Measurements from ENCODE around the gene PRMT1. TPM values are rescaled to one million over a fixed set of nuclear protein-coding genes. Genes with fewer than 3 reads are reported as not detected.
A peak's percentile ranks its signal among the peaks of the same experiment; 100 is the strongest.

The PRMT1 gene
- total and polyA plus RNA-seq, 2 of the 13 experiments (the other 11 are each of a cell fraction or from before 2014, with no cell fraction given): 324 to 374 TPM

GRCh38 chr19:49640113-49640898, 36.8 kb upstream of the PRMT1 start, which contains the start of gene RRAS (continued):
- TF ChIP-seq SMARCC2 (IDR thresholded peaks at IDR 0.05): no peak
- TF ChIP-seq RBM22 (optimal IDR thresholded peaks at IDR 0.05; ENCODE audit: low read length): no peak
- TF ChIP-seq, protein P1, sequence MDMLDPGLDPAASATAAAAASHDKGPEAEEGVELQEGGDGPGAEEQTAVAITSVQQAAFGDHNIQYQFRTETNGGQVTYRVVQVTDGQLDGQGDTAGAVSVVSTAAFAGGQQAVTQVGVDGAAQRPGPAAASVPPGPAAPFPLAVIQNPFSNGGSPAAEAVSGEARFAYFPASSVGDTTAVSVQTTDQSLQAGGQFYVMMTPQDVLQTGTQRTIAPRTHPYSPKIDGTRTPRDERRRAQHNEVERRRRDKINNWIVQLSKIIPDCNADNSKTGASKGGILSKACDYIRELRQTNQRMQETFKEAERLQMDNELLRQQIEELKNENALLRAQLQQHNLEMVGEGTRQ (IDR thresholded peaks at IDR 0.05; ENCODE audit: low read depth, low read length): 0 out of 2 replicates have a peak, but pooled peaks have one; percentile 5
- TF ChIP-seq, protein P1 (CRISPR knock-in tag; IDR thresholded peaks at IDR 0.05; ENCODE audit: borderline replicate concordance): no peak
- no peak for TF ChIP-seq TOPORS (CRISPR knock-in tag; IDR thresholded peaks at IDR 0.05)
- TF ChIP-seq FOSL1 (CRISPR knock-in tag; IDR thresholded peaks at IDR 0.05; ENCODE audit: borderline replicate concordance): peak; percentile 64; the same call in 1 of the 2 replicates
- TF ChIP-seq ZNF672 (CRISPR knock-in tag; IDR thresholded peaks at IDR 0.05): no peak
- TF ChIP-seq ZNF644 (CRISPR knock-in tag; IDR thresholded peaks at IDR 0.05; ENCODE audit: low read depth): no peak
- TF ChIP-seq ZNF678 (CRISPR knock-in tag; IDR thresholded peaks at IDR 0.05): 0 out of 2 replicates have a peak, but pooled peaks have one; percentile 59
- TF ChIP-seq ZNF556 (CRISPR knock-in tag; IDR thresholded peaks at IDR 0.05; ENCODE audit: borderline replicate concordance): no peak
- TF ChIP-seq, protein P2, sequence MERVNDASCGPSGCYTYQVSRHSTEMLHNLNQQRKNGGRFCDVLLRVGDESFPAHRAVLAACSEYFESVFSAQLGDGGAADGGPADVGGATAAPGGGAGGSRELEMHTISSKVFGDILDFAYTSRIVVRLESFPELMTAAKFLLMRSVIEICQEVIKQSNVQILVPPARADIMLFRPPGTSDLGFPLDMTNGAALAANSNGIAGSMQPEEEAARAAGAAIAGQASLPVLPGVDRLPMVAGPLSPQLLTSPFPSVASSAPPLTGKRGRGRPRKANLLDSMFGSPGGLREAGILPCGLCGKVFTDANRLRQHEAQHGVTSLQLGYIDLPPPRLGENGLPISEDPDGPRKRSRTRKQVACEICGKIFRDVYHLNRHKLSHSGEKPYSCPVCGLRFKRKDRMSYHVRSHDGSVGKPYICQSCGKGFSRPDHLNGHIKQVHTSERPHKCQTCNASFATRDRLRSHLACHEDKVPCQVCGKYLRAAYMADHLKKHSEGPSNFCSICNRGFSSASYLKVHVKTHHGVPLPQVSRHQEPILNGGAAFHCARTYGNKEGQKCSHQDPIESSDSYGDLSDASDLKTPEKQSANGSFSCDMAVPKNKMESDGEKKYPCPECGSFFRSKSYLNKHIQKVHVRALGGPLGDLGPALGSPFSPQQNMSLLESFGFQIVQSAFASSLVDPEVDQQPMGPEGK (CRISPR knock-in tag; IDR thresholded peaks at IDR 0.05): peak; percentile 93
- TF ChIP-seq NFIC (IDR thresholded peaks at IDR 0.05; ENCODE audit: low read length): no peak
- peak; percentile 73 for TF ChIP-seq HNRNPLL (IDR thresholded peaks at IDR 0.05; ENCODE audit: low read depth, low read length, poor library complexity, severe bottlenecking)
- no peak for TF ChIP-seq ZNF225 (CRISPR knock-in tag; IDR thresholded peaks at IDR 0.05)
- TF ChIP-seq RFX5 (IDR thresholded peaks at IDR 0.05; ENCODE audit: low read depth, low read length): peak; percentile 31
- TF ChIP-seq, protein P3, sequence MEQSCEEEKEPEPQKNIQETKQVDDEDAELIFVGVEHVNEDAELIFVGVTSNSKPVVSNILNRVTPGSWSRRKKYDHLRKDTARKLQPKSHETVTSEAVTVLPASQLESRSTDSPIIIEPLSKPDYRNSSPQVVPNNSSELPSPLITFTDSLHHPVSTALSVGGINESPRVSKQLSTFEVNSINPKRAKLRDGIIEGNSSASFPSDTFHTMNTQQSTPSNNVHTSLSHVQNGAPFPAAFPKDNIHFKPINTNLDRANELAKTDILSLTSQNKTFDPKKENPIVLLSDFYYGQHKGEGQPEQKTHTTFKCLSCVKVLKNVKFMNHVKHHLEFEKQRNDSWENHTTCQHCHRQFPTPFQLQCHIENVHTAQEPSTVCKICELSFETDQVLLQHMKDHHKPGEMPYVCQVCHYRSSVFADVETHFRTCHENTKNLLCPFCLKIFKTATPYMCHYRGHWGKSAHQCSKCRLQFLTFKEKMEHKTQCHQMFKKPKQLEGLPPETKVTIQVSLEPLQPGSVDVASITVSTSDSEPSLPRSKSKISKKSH (CRISPR knock-in tag; IDR thresholded peaks at IDR 0.05; ENCODE audit: borderline replicate concordance): no peak
- TF ChIP-seq ZNF337 (CRISPR knock-in tag; IDR thresholded peaks at IDR 0.05; ENCODE audit: borderline replicate concordance, low read depth): 0 out of 2 replicates have a peak, but pooled peaks have one; percentile 24
- no peak for TF ChIP-seq EHMT2 (IDR thresholded peaks at IDR 0.05; ENCODE audit: borderline replicate concordance, low read depth, low read length)
- TF ChIP-seq NFKBIZ (CRISPR knock-in tag; IDR thresholded peaks at IDR 0.05): no peak
- TF ChIP-seq, protein P4, sequence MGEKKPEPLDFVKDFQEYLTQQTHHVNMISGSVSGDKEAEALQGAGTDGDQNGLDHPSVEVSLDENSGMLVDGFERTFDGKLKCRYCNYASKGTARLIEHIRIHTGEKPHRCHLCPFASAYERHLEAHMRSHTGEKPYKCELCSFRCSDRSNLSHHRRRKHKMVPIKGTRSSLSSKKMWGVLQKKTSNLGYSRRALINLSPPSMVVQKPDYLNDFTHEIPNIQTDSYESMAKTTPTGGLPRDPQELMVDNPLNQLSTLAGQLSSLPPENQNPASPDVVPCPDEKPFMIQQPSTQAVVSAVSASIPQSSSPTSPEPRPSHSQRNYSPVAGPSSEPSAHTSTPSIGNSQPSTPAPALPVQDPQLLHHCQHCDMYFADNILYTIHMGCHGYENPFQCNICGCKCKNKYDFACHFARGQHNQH (CRISPR knock-in tag; IDR thresholded peaks at IDR 0.05): peak; percentile 72
- peak; percentile 80; the same call in 1 of the 2 replicates for TF ChIP-seq BCL3 (CRISPR knock-in tag; IDR thresholded peaks at IDR 0.05)

Data from HepG2 (cell line).